Transverse colon (tissue), 4 donors: Measurements from ENCODE around the gene UBD.

ENCODE experiments used
- EP300 ChIP-seq: sonication (generic); formaldehyde crosslinking; IDR thresholded peaks from one replicate; pipeline ENCODE4 v1.6.1; 2017; ENCODE audit warnings: antibody characterized with exemption, low read depth
- POLR2A ChIP-seq: fragments of 450-650 bp; IDR thresholded peaks from one replicate; pipeline ENCODE4 v1.6.1; 2016; ENCODE audit warnings: antibody characterized with exemption, mild to moderate bottlenecking, moderate library complexity
- POLR2AphosphoS5 ChIP-seq, 3 donors: sonication (generic); formaldehyde crosslinking; IDR thresholded peaks; one replicate each; pipeline ENCODE4 v1.6.1; 2016; ENCODE audit warnings: antibody characterized with exemption in 3 of 3
- TF ChIP-seq, protein P1 (sequence below), 5 experiments: fragments of 200-600 bp in 3 of 5; fragments of 450-650 bp in 2 of 5; sonication (generic) in 3 of 5; IDR thresholded peaks; 1 replicate in 2 of 5; 2 replicates in 3 of 5; pipeline ENCODE4 v1.5.1; 2016 to 2017; ENCODE audit warnings: antibody characterized with exemption in 5 of 5, inconsistent platforms in 3 of 5, mild to moderate bottlenecking in 2 of 5, moderate library complexity in 1 of 5

DNA sequence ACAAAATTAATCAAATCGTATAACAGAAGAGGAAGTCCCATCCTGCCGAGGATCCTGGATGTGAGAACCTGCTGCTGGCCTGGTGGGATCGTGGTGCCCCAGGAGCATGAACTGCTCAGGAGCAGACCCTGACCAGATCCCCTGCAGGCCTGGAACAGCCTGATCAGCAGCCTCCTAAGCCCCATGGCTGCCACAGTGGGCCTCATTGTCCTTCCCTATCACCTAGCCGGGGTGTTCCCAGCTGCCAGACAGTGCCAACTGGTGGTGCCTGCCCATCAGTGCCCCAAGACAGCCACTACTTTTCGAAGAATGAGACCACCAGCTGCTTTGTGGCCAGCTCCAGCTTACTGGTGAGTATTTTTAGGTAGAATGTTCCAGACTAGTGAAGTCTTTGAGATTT, 52.2 kb downstream of the UBD start:
- TF ChIP-seq POLR2A (no peak), EP300 (no peak), POLR2AphosphoS5 (IDR thresholded peaks at IDR 0.05) (no peak)
- TF ChIP-seq, protein P1, sequence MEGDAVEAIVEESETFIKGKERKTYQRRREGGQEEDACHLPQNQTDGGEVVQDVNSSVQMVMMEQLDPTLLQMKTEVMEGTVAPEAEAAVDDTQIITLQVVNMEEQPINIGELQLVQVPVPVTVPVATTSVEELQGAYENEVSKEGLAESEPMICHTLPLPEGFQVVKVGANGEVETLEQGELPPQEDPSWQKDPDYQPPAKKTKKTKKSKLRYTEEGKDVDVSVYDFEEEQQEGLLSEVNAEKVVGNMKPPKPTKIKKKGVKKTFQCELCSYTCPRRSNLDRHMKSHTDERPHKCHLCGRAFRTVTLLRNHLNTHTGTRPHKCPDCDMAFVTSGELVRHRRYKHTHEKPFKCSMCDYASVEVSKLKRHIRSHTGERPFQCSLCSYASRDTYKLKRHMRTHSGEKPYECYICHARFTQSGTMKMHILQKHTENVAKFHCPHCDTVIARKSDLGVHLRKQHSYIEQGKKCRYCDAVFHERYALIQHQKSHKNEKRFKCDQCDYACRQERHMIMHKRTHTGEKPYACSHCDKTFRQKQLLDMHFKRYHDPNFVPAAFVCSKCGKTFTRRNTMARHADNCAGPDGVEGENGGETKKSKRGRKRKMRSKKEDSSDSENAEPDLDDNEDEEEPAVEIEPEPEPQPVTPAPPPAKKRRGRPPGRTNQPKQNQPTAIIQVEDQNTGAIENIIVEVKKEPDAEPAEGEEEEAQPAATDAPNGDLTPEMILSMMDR (IDR thresholded peaks at IDR 0.05), result no peak
